HL-60 (cell line): ENCODE measurements around the gene VWA7.

Experiments
- DNase-seq, 2 experiments: peaks; one replicate each; pipeline ENCODE4 v3.0.0-alpha.2; 2010 to 2020; ENCODE audit warnings: low read depth in 1 of 2, low spot score in 1 of 2
- H3K27ac ChIP-seq: fragments of 250-450 bp; sonication (Bioruptor Pico); replicated peaks from 2 replicates; pipeline ENCODE4 v1.5.1; 2020; ENCODE audit warnings: mild to moderate bottlenecking, moderate library complexity
- H3K27me3 ChIP-seq: fragments of 250-450 bp; sonication (Bioruptor Pico); 2 replicates; pipeline ENCODE4 v1.5.1; 2021; ENCODE audit warnings: mild to moderate bottlenecking, moderate library complexity; ENCODE audit not compliant: insufficient read depth, poor library complexity, severe bottlenecking
- H3K4me3 ChIP-seq: replicated peaks from 2 replicates; pipeline ENCODE4 v1.5.1; 2011; ENCODE audit warnings: mild to moderate bottlenecking, control low read depth, low read length; ENCODE audit not compliant: insufficient read depth
- CTCF ChIP-seq: IDR thresholded peaks from one replicate; pipeline ENCODE4 v1.5.1; 2011; ENCODE audit warnings: low read length, control low read depth, inconsistent platforms; ENCODE audit not compliant: insufficient read depth
- GABPA ChIP-seq: IDR thresholded peaks from 2 replicates; pipeline ENCODE4 v1.6.1; 2012; ENCODE audit warnings: low read depth
- POLR2AphosphoS5 ChIP-seq: IDR thresholded peaks from 2 replicates; pipeline ENCODE4 v1.6.1; 2012; ENCODE audit warnings: low read depth
- REST ChIP-seq: IDR thresholded peaks from 2 replicates; pipeline ENCODE4 v1.6.1; 2012; ENCODE audit warnings: low read depth; ENCODE audit not compliant: insufficient replicate concordance
- SPI1 ChIP-seq: IDR thresholded peaks from 2 replicates; pipeline ENCODE4 v1.6.1; 2012; ENCODE audit warnings: low read depth, mild to moderate bottlenecking, borderline replicate concordance

The VWA7 gene

GRCh38 chr6:31780507-31781243 lies 3.5 kb upstream of the VWA7 start:
- DNase-seq: no peak
- no peaks in the 10 kb centered on the region for H3K27me3 ChIP-seq
- H3K27ac ChIP-seq: no peak overlapping the region
- no peak overlapping the region for H3K4me3 ChIP-seq
- no peak for TF ChIP-seq REST
- TF ChIP-seq GABPA: no peak
- no peak for TF ChIP-seq CTCF
- TF ChIP-seq SPI1: no peak
- no peak for TF ChIP-seq POLR2AphosphoS5

GRCh38 chr6:31779908-31780307 lies 2.8 kb upstream of the VWA7 start:
- TF ChIP-seq CTCF (no peak), POLR2AphosphoS5 (no peak), REST (no peak), SPI1 (no peak)
- H3K27ac ChIP-seq: no peak overlapping the region
- DNase-seq: no peak

GRCh38 chr6:31778999-31779885 lies 2.1 kb upstream of the VWA7 start:
- H3K4me3 ChIP-seq: no peak overlapping the region
- no peaks in the 10 kb centered on the region for H3K27me3 ChIP-seq
- no peak for DNase-seq
- TF ChIP-seq CTCF (no peak), REST (no peak), GABPA (no peak), SPI1 (no peak), POLR2AphosphoS5 (no peak)
- H3K27ac ChIP-seq: no peak overlapping the region

More at GRCh38 chr6:31779908-31780307, 2.8 kb upstream of the VWA7 start:
- Histone ChIP-seq H3K27me3 (no peaks in the 10 kb centered on the region), H3K4me3 (no peak overlapping the region)
